Measurements from ENCODE around the gene ERMP1.

The ERMP1 gene

DNA sequence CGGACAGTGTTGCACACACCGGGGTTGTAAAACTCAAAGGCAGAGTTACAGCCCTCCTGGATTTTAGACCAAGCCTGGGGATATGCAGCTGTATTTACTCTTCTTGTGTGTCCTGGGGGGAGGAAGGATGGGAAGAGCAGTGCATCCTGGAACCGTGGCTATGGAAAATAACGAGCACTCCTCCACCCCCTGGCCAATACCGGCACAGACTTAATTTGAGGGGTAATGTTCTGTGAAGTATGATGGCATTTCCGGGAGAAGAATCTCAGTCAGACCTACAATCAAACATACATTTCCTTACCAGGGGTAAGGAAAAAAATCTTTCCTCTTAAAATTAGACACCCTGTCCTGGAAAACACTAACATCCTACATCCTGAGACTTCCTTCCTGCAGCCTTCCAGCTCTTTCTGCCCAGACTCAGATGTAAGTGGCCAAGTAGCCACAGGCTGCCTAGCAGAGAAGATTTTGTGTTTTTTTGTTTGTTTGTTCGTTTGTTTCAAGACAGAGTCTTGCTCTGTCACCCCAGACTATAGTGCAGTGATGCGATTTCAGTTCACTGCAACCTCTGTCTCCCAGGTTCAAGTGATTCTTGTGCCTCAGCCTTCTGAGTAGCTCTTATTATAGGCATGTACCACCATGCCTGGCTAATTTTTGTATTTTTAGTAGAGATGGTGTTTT is 11.0 kb upstream of the ERMP1 start:
- H3K27ac ChIP-seq, result peak overlapping the region; percentile 86
- TF ChIP-seq CTCF (conservative IDR thresholded peaks at IDR 0.05), result peak; percentile 20; the same call in 1 of the 2 replicates

DNA sequence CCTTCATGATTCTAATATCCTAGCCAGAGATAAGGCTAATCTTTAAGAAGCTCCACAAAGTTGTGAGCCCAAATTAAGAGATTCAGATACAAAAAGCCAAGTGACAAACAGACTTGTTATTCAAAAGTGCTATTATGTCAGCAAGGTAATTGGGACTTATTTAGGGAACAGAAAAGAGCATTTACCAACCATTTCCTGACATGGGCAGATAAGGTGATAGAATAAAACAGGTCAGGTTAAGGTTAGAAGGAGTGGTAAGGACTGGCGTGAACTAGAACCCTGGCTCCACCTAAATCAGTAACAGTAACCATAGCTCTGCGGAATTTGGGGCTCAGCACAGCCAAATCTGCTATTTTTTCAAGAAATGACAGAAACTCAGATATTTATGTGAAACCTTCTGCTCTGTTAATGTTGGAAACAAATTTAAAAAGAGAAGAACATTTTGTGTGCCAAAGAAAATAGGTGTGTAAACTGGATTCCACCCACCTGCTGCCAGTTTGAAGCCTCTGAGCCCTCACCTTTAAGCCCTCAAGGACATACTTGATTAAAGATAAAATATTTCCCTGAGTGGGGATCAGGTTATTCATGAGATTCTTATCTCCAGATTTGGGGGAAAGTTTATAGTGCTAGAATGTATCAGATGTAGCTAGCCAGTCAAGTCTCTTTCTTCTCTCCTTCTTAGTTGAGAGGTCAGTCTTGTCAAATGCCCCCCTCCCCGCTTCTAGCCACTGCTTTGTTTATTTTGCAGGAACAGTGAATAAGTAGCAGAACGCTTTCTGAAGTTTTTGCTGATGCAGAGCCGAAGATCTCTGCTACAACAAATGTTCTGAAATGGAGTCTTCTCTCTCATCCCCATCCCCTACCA is 10.2 kb upstream of the ERMP1 start:
- TF ChIP-seq CTCF (conservative IDR thresholded peaks at IDR 0.05), result no peak
- H3K27ac ChIP-seq, result peak overlapping the region; percentile 86

- TF ChIP-seq CTCF (conservative IDR thresholded peaks at IDR 0.05), result no peak
These were observed 9.1 kb upstream of the ERMP1 start for GRCh38 chr9:5841771-5842573.

DNA sequence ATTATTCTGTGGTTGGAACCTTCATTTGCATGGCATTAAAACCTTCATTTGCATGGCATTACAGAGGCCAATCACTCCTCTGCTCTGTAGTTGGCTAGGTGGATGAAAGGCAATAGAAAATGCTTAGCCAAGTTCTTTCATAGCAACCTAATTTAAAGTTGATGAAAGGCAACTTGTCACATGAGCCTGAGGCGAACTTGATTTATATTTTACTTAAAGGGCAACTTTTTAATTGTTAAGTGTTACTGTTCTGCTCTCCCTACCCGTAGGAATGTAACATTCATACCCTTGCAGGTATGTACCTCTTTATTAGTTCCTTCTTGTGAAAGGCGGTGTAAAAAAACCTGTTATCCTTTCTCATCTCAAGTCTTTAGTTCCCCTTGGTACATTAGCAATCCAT is 7.9 kb upstream of the ERMP1 start:
- no peak for TF ChIP-seq CTCF (conservative IDR thresholded peaks at IDR 0.05)
- H3K27ac ChIP-seq, result no peak overlapping the region

More at GRCh38 chr9:5841771-5842573, 9.1 kb upstream of the ERMP1 start:
- H3K27ac ChIP-seq, result peak overlapping the region; percentile 86

- H3K27ac ChIP-seq, result no peak overlapping the region
- TF ChIP-seq CTCF (conservative IDR thresholded peaks at IDR 0.05), result no peak
These were observed 6.6 kb upstream of the ERMP1 start for GRCh38 chr9:5839572-5839902.

DNA sequence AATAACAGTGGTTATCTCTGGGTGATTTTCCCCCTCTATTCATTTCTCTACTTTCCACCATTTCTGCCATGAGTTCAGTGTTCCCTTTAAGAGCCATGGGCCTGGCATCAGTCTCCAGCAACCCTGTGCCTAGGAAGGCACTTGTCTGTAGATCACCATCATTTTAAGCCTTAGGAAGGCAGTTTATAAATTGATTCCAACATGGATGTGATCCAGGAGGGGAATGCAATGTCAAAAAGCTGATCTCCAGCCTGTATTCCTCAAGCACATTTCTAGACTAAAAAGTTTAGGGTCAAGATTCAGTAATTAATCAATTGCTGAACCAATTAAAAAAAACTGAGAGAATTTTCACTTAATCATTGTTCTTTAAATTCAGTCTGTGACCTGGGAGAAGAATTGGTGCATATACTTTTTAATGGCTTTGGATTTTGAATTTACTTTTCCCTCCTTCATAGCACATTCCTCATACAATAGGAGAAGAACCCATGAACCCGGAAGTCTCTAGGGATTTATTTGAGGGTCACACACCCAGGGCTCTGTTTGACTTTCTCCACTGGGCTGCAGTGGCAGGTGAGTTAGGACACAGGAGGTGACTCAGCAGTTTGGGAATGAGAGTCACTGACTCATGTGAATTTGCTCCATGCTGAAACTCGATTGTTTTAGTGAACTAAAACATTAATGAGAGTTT is 6.1 kb upstream of the ERMP1 start:
- TF ChIP-seq CTCF (conservative IDR thresholded peaks at IDR 0.05), result no peak
- H3K27ac ChIP-seq, result no peak overlapping the region

Data from VCaP (cell line).